Stimulated activated memory B cell treated with anti-CD40 and anti-IgM and Interleukin-4, amounts not matched to agents 10 μg/mL and 1 μg/mL and 100 μg/mL, for 72 hours (primary cell): Measurements from ENCODE around the gene NKX2-3.

Experiments used
- ATAC-seq: fragments of 150-1000 bp; cut with Tn5 transposase; 2 replicates; pipeline ENCODE4 v1.10.0; 2021
- H3K27ac Mint-ChIP-seq: one replicate; pipeline ENCODE4 v1.8.0; 2022; ENCODE audit warnings: mild to moderate bottlenecking, mixed read lengths
- H3K27me3 Mint-ChIP-seq: one replicate; pipeline ENCODE4 v1.8.0; 2022; ENCODE audit warnings: mixed read lengths
- H3K36me3 Mint-ChIP-seq: one replicate; pipeline ENCODE4 v1.8.0; 2022; ENCODE audit warnings: mixed read lengths
- H3K4me1 Mint-ChIP-seq: one replicate; pipeline ENCODE4 v1.8.0; 2022; ENCODE audit warnings: mixed read lengths
- H3K4me3 Mint-ChIP-seq: one replicate; pipeline ENCODE4 v1.8.0; 2022; ENCODE audit warnings: mild to moderate bottlenecking, moderate library complexity, mixed read lengths
- H3K9me3 Mint-ChIP-seq: one replicate; pipeline ENCODE4 v1.8.0; 2022; ENCODE audit warnings: mixed read lengths

NKX2-3 gene

DNA sequence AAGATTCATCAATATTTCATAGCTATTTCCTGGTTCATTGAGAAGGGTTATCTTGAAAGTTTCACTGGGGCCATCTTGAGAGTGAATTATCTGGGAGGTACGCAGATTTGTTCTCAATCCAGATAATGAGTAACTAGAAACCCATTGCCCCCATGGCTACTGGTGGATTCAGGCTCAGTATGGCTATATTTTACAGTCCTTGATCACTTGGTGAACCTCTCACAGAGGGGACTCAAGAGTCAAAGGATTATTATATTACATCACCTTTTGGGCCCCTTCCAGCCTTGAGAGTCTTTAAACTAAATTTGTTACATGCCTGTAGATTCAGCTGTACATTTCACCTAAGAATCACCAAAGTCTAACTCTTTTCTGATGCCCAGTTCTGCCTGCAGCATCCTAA is 11.6 kb downstream of the NKX2-3 start:
- Mint-ChIP-seq H3K4me1 (peaks cover 22% of the 10 kb centered on the region), H3K36me3 (no peaks in the 10 kb centered on the region), H3K27ac (no peak overlapping the region), H3K27me3 (peaks cover 63% of the 10 kb centered on the region), H3K9me3 (no peaks in the 10 kb centered on the region), H3K4me3 (no peak overlapping the region)
- ATAC-seq = no peak

DNA sequence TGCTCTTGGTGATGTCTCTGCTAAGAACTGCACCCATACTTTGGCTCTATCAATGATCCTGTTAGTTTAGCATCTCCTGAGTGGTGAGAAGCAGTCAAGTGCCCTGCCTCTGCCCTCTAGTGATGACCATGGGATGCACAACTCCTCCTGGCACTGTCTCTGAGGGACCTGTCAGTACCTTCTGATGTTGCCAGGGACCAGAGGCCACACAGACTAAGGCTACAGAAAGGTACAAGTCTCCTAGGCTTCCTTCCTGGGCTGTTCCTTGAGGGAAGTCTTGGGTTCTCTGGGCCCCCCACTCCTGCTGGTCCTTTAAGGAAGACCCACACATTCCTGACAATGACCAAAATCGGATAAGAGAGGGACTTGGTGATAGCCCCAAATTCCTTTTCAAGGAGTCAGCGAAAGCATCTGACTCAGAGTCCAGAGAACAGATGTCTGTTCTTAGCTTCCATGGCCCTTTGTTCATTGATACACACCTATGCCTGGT is 15.3 kb downstream of the NKX2-3 start:
- ATAC-seq = peak; percentile 70
- H3K27me3 Mint-ChIP-seq = peaks cover 60% of the 10 kb centered on the region

DNA sequence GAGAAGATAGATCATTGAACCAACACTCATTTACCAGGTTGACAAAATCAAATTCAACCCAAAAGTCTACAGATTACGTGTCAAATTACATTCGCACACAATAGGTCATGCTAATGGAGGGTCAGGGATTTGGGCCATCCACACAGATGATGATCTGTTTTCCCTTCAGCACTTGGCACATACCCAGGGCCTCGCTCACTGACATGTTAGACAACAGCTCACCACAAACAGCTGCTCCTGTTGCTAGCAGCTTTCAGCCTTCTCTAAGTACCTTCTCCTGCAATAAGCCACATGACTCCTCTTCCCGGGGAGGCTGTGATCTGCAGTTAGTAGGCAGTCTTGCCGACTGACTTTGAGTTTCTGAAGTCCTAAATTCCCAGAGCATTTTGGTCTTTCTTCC is 18.4 kb downstream of the NKX2-3 start:
- Mint-ChIP-seq H3K9me3 (no peaks in the 10 kb centered on the region), H3K4me1 (peaks cover 4% of the 10 kb centered on the region), H3K27me3 (peaks cover 62% of the 10 kb centered on the region), H3K27ac (no peak overlapping the region), H3K4me3 (no peak overlapping the region), H3K36me3 (no peaks in the 10 kb centered on the region)
- no peak for ATAC-seq

More for the DNA sequence above, 15.3 kb downstream of the NKX2-3 start:
- H3K4me1 Mint-ChIP-seq = no peaks in the 10 kb centered on the region
- no peaks in the 10 kb centered on the region for H3K36me3 Mint-ChIP-seq
- no peaks in the 10 kb centered on the region for H3K9me3 Mint-ChIP-seq
- no peak overlapping the region for H3K4me3 Mint-ChIP-seq
- H3K27ac Mint-ChIP-seq = no peak overlapping the region

DNA sequence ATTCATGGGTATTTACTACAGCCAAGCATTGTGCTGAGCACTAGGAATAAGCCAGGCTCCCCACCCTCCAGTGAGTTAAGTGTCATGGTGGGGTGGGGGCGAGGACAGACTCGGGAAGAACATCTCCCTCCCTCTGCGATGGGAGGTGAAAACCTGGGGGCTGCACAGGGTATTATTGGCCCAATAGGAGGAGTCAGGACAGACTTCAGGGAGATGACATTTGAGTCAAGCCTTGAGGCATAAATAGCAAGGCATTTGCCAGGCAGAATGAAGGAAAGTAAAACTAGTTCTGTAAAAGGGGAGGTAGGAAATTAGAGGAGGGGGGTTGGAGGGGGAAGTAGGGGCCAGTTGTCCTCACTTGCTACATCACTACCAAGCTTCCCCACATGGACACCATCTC is 18.9 kb downstream of the NKX2-3 start:
- H3K27ac Mint-ChIP-seq = no peak overlapping the region
- no peak for ATAC-seq
- H3K27me3 Mint-ChIP-seq = peaks cover 57% of the 10 kb centered on the region

DNA sequence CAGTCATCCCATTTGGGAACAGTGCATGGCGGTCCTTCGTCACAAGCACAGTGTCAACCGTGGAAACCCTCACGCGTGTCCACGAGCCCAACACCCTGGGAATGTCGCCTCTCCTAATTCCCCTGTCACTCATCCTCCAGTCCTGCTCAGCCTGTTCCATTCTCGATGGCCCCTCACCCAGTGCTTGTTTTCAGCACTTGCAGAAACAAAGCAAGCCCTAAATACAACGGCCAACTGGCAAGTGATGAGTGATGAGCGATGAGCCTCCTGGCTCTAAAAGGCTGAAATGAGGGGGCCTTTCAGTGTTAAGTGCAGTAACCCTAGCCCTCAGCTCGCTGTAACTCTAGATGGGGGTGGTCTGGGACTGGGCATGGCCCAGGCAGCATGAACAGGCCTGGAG is 22.6 kb downstream of the NKX2-3 start:
- no peak for ATAC-seq

More for the DNA sequence above, 18.9 kb downstream of the NKX2-3 start:
- Mint-ChIP-seq H3K4me3 (no peak overlapping the region), H3K36me3 (no peaks in the 10 kb centered on the region), H3K9me3 (no peaks in the 10 kb centered on the region), H3K4me1 (peaks cover 4% of the 10 kb centered on the region)

DNA sequence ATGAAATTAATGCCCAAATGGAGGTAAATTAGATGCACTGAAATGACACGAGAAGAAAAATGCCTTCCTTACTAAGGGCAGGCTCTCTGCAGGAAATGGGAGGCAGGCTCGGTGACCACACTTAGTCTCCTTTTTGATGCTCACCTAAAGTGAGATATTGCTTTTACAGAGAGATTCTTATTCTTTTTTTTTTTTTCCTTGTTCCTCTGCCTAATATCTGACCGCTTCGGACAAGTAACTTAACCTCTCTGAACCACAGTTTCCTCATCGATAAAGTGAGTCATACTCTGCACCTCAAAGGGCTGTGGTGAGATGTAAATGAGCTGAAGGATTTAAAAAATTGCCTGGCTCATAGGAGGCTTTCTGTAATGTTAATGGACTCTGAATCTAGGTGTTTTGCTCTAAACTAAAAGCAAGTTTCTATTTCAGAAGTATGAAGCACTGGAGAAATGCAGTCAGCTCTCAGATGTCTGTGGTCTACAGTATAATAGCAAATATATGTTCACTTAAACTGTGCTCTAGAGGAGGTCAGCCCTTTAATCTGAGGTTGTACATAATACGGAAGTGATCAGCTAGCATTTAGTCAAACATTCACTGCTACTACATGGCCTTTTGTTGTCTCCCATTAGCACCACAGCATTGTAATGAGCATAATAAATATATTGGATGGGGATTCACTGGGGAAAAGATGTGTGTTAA is 23.2 kb downstream of the NKX2-3 start:
- peaks cover 4% of the 10 kb centered on the region for H3K4me1 Mint-ChIP-seq
- peaks cover 51% of the 10 kb centered on the region for H3K27me3 Mint-ChIP-seq

More for the DNA sequence above, 22.6 kb downstream of the NKX2-3 start:
- H3K4me3 Mint-ChIP-seq = no peak overlapping the region
- H3K36me3 Mint-ChIP-seq = no peaks in the 10 kb centered on the region
- H3K27ac Mint-ChIP-seq = no peak overlapping the region
- no peaks in the 10 kb centered on the region for H3K9me3 Mint-ChIP-seq
- H3K4me1 Mint-ChIP-seq = peaks cover 4% of the 10 kb centered on the region
- H3K27me3 Mint-ChIP-seq = peaks cover 54% of the 10 kb centered on the region

DNA sequence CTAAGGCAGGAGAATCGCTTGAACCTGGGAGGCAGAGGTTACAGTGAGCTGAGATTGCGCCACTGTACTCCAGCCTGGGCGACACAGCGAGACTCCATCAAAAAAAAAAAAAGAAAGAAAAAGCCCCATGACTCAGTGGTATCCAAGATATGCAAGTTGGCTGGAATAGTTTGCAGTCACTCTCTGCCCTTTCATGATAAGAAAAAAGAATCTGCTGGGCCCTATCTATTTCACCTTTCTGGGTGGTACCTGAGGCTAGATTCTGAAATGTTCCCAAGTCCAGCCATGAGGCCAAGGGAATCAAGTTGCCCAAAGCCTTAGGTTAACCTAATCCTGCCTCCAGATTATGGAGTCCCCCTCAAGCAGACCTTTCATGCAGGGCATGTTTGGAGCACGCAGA is 24.3 kb downstream of the NKX2-3 start:
- Mint-ChIP-seq H3K27ac (no peak overlapping the region), H3K36me3 (no peaks in the 10 kb centered on the region), H3K27me3 (peaks cover 41% of the 10 kb centered on the region), H3K4me3 (no peak overlapping the region), H3K9me3 (no peaks in the 10 kb centered on the region), H3K4me1 (peaks cover 6% of the 10 kb centered on the region)
- ATAC-seq = no peak

More for the DNA sequence above, 23.2 kb downstream of the NKX2-3 start:
- ATAC-seq = peak; percentile 77
- H3K4me3 Mint-ChIP-seq = no peak overlapping the region
- H3K36me3 Mint-ChIP-seq = no peaks in the 10 kb centered on the region
- no peaks in the 10 kb centered on the region for H3K9me3 Mint-ChIP-seq
- no peak overlapping the region for H3K27ac Mint-ChIP-seq

DNA sequence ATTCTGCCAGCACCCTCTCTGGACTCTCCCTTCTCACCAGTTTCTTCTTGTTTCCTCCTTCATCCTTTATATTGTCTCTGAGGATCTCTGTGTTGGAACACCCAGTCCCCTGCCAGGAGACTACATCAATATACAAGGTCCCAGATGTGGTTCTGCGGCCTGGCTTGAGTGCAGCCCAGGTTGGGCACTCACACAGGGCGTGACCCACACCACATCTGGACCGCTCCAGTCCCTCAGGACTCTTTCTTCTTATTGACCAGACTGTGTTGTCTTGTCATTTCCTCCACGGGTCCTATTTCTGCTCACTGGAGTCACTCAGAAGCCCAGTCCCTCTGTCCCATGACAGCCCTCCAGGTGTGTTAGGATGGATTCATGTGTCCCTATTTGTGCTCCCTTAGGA is 26.0 kb downstream of the NKX2-3 start:
- no peak overlapping the region for H3K4me3 Mint-ChIP-seq
- ATAC-seq = no peak
- no peaks in the 10 kb centered on the region for H3K9me3 Mint-ChIP-seq
- H3K4me1 Mint-ChIP-seq = peaks cover 22% of the 10 kb centered on the region
- H3K36me3 Mint-ChIP-seq = no peaks in the 10 kb centered on the region
- peaks cover 26% of the 10 kb centered on the region for H3K27me3 Mint-ChIP-seq
- no peak overlapping the region for H3K27ac Mint-ChIP-seq

DNA sequence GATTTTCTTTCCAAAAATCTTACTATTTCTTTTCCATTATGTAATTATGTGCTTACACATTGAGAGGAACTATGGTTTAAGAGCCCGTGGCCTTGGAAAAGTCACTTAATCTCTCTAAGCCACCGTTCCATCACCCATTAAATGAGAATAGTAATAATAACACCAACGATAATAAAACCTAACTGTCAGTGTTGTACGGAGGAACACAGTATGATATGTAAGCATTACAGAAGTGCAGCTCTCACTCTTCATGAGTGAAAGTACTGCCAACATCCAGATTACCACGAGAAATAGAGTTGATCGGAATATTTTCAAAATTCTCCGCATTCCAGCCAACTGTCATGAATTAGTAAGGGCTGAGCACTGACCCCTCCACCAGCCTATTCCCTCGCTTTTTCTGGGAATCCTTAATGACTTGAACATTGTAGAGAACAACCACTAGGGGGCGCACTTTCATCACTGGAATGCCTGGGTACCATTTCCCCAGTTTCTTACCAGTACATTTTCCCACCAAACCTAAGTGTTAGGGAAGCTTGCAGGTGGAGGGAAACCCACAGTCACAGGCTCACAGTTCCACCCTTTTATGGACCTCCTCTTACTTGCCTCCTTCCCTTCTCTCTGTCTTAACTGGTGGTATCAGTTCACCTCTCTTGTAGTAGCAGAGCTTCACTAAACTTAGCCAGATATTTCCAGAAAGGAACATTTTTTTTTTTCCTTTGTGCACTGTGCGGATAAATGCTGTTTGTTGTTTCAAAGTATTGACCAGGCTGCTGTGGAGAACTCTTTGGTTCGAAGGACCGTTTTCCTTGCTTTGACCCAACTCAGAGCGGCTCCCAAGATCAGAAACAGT is 27.8 kb downstream of the NKX2-3 start:
- ATAC-seq = no peak
- no peak overlapping the region for H3K4me3 Mint-ChIP-seq
- peaks cover 22% of the 10 kb centered on the region for H3K4me1 Mint-ChIP-seq
- peaks cover 8% of the 10 kb centered on the region for H3K27me3 Mint-ChIP-seq
- H3K36me3 Mint-ChIP-seq = no peaks in the 10 kb centered on the region
- H3K9me3 Mint-ChIP-seq = no peaks in the 10 kb centered on the region
- H3K27ac Mint-ChIP-seq = no peak overlapping the region

DNA sequence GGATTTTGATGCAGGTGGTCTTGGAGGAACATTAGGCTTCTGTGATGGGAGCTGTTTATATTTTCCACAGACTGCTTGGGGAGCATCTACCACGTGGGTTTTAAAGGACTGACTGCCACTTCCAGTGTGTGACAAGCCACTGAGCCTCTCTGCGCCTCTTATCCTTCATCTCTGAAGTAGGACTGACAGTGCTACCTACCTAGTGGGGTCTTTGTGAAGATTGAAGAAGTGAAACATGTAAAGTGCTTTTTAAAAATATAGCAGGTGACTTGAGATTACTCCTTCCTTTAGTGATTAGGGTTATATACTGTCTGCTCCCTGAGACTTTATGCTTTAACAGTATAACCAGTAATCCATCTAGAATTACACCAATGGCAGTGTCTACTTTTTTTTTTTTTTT is 29.9 kb downstream of the NKX2-3 start:
- Mint-ChIP-seq H3K4me3 (no peak overlapping the region), H3K36me3 (no peaks in the 10 kb centered on the region)

DNA sequence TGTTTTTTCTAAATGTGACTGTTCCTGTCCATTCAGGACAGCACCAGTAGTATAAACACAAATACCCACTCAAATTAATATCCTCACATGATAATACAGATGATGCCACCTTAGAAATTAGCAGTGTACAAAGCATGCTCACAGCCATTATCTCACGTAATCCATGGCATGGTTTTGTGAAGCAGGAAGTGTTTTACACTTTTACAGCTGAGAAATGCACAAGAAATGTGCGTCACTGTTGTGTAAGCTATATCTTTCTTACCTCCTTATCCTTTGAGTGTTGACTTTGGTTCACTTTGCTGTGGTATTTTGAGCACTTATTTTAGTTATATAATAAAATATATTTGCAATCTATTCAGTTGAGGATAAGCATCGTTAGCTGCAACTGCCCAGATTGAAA is 31.6 kb downstream of the NKX2-3 start:
- peaks cover 24% of the 10 kb centered on the region for H3K4me1 Mint-ChIP-seq
- H3K27me3 Mint-ChIP-seq = no peaks in the 10 kb centered on the region
- no peak overlapping the region for H3K27ac Mint-ChIP-seq
- no peak for ATAC-seq
- H3K36me3 Mint-ChIP-seq = no peaks in the 10 kb centered on the region
- no peaks in the 10 kb centered on the region for H3K9me3 Mint-ChIP-seq
- H3K4me3 Mint-ChIP-seq = no peak overlapping the region

More for the DNA sequence above, 29.9 kb downstream of the NKX2-3 start:
- Mint-ChIP-seq H3K27ac (no peak overlapping the region), H3K27me3 (peaks cover 7% of the 10 kb centered on the region), H3K4me1 (peaks cover 20% of the 10 kb centered on the region), H3K9me3 (no peaks in the 10 kb centered on the region)
- peak; percentile 64 for ATAC-seq

DNA sequence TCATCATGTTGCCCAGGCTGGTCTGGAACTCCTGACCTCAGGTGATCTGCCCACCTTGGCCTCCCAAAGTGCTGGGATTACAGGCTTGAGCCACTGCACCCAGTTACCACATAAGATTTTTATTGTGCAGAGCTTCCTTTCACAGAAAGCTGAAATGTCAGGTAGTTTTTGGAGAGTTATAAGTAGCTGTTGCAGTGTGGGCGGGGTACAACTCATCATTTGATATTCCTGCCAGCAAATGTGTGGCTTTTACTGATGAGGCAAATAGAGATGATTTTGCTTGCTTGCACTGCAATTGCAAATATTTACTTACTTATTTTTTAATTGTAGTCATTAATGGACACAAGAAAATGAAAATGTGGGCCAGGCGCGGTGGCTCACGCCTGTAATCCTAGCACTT is 32.4 kb downstream of the NKX2-3 start:
- no peaks in the 10 kb centered on the region for H3K9me3 Mint-ChIP-seq
- no peak for ATAC-seq
- H3K27ac Mint-ChIP-seq = no peak overlapping the region
- H3K36me3 Mint-ChIP-seq = no peaks in the 10 kb centered on the region
- peaks cover 32% of the 10 kb centered on the region for H3K4me1 Mint-ChIP-seq
- H3K27me3 Mint-ChIP-seq = no peaks in the 10 kb centered on the region
- no peak overlapping the region for H3K4me3 Mint-ChIP-seq

DNA sequence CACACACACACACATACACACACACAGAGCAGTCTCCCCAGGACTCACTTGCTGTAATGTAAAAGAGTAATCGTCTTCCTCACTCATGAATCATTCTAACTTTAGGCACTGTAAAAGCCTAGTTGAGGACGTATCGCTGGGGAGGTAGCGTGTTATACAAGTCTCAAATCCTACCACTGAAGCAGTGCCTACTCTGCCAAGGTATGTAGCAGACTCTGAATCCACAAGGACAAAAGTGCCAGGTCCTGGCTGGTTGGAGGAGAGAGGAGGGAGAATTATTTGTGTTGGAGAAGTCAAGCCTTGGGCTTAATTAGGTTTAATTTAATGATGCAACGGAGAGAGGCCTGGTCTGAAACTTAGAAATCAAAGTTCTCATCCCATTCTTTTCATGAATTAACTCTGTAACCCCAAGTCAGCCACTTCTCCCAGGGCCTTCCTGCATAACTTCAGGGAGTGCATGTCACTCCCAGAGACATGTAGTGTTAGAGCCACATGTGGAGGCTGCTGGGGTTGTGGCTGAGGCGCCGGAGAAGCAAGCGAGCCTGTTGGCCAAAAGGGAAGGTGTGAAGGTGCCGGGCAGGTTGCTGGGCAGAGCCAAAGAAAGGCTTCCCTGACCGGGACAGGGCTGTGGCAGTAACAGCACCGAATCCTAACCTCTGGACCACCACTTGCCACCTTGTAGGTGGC is 36.7 kb downstream of the NKX2-3 start:
- Mint-ChIP-seq H3K27ac (peak overlapping the region; percentile 33), H3K4me1 (peaks cover 15% of the 10 kb centered on the region), H3K27me3 (no peaks in the 10 kb centered on the region), H3K36me3 (no peaks in the 10 kb centered on the region), H3K9me3 (no peaks in the 10 kb centered on the region), H3K4me3 (no peak overlapping the region)
- ATAC-seq = peak; percentile 43

DNA sequence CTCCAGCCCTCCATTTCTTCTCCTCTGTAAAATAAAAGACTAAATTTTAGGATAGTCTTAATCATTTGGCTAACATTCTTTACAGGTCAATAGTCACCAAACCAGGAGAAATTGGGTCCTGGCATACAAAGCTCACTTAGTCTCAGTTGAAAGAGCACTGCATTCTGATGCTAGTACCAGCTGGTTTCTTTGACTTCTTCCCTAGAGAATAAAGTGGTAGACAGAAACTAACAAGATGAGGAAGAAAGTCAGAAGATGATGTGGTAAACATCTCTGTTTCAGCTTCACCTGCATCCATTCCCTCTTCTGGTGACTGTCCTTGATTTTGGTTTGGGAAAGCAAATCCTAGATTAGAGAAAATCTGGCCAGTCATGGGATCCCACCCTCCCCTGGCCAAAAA is 37.2 kb downstream of the NKX2-3 start:
- peaks cover 15% of the 10 kb centered on the region for H3K4me1 Mint-ChIP-seq
- H3K36me3 Mint-ChIP-seq = no peaks in the 10 kb centered on the region
- ATAC-seq = peak; percentile 85
- peak overlapping the region; percentile 33 for H3K27ac Mint-ChIP-seq
- no peaks in the 10 kb centered on the region for H3K9me3 Mint-ChIP-seq
- no peak overlapping the region for H3K4me3 Mint-ChIP-seq
- H3K27me3 Mint-ChIP-seq = no peaks in the 10 kb centered on the region

DNA sequence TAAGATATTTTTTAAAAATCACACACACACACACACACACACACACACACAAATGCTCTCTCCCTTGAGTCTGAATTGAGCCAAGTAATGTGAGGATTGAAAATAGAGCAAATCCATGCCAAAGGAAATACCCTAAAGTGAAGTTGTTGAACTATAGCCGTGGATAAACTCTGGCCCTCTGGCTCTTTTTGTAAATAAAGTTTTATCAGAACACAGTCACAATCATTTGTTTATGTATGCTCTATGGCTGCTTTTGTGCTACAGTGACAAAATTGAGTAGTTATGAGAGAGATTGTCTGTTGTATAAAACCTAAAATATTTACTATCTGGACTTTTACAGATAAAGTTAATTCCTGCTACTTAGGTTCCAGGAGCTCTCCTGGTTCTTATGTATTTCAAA is 39.1 kb downstream of the NKX2-3 start:
- H3K4me1 Mint-ChIP-seq = peaks cover 15% of the 10 kb centered on the region

More for the DNA sequence above, 39.1 kb downstream of the NKX2-3 start:
- Mint-ChIP-seq H3K36me3 (no peaks in the 10 kb centered on the region), H3K9me3 (no peaks in the 10 kb centered on the region), H3K27me3 (no peaks in the 10 kb centered on the region), H3K27ac (no peak overlapping the region), H3K4me3 (no peak overlapping the region)
- ATAC-seq = no peak
